ENCODE data around the gene LSAMP. TPM values are rescaled to one million over a fixed set of nuclear protein-coding genes. Genes with fewer than 3 reads are reported as not detected.

Gene LSAMP
- total and polyA plus RNA-seq, 2 donors (not counting 3 experiments of a cell fraction or from before 2014, with no cell fraction given) = not detected

DNA sequence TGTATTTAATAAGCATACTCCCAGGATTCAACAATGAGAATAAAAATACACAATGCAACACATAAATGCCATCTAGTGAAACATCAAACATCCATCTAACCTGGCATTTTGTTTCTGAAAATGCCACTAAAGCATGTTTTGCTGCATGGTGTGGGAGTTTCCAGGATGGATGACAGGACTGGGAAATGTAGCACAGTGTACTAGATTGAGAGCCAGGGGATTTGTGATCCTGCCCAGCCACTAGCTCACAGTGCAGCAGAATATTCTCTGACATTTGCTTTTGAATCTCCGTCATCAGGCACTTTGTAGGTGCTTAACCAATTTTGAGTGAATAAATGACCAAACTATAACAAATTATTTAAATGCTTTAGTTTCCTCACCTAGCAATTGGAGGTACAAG, 417.1 kb downstream of the LSAMP start:
- FAIRE-seq = no peak
- H3K27ac ChIP-seq (ENCODE audit: insufficient read depth, low read depth, low read length) = no peak overlapping the region
- CTCF ChIA-PET = no interaction called here

More for the DNA sequence above, 417.1 kb downstream of the LSAMP start:
- dilution Hi-C loops (cut with MboI; ENCODE audit: extremely low pct_ligation_motif_present, low sequenced_read_pairs) (no loop called here), intact Hi-C loops (cut with micrococcal nuclease) (no loop called here)
- Histone ChIP-seq H3K79me2 (ENCODE audit: control insufficient read depth, insufficient read depth, low read length) (no peaks in the 10 kb centered on the region), H3K4me3 (replicated peaks in 1 of 3; ENCODE audit: insufficient read depth in 1 of 3, low read depth in 1 of 3, low read length in 3 of 3) (no peak overlapping the region), H3K9ac (replicated peaks; ENCODE audit: extremely low read depth, insufficient read depth, low read length) (no peak overlapping the region), H3K27me3 (ENCODE audit: control insufficient read depth in 2 of 2, insufficient read depth in 2 of 2, low read length in 2 of 2) (no peaks in the 10 kb centered on the region), H4K20me1 (replicated peaks; ENCODE audit: control insufficient read depth, extremely low read depth, insufficient read depth, low read length) (no peaks in the 10 kb centered on the region), H3K36me3 (ENCODE audit: control insufficient read depth in 2 of 2, extremely low read depth in 1 of 2, insufficient read depth in 2 of 2, low read length in 2 of 2) (no peaks in the 10 kb centered on the region), H3K9me1 (replicated peaks; ENCODE audit: control insufficient read depth, extremely low read depth, insufficient read depth, low read length) (no peaks in the 10 kb centered on the region), H3K4me2 (ENCODE audit: insufficient read depth, low read length) (no peak overlapping the region), H3K4me1 (ENCODE audit: control insufficient read depth, extremely low read depth, insufficient read depth, low read length) (no peaks in the 10 kb centered on the region), H2AFZ (ENCODE audit: low read depth, low read length) (no peak overlapping the region), H3K9me3 (replicated peaks; ENCODE audit: control insufficient read depth, insufficient read depth, low read length) (no peaks in the 10 kb centered on the region)
- TF ChIP-seq GATA2 (IDR thresholded peaks at IDR 0.05; ENCODE audit: insufficient read depth, insufficient read length, low read depth, low read length) = no peak
- TF ChIP-seq, protein P1, sequence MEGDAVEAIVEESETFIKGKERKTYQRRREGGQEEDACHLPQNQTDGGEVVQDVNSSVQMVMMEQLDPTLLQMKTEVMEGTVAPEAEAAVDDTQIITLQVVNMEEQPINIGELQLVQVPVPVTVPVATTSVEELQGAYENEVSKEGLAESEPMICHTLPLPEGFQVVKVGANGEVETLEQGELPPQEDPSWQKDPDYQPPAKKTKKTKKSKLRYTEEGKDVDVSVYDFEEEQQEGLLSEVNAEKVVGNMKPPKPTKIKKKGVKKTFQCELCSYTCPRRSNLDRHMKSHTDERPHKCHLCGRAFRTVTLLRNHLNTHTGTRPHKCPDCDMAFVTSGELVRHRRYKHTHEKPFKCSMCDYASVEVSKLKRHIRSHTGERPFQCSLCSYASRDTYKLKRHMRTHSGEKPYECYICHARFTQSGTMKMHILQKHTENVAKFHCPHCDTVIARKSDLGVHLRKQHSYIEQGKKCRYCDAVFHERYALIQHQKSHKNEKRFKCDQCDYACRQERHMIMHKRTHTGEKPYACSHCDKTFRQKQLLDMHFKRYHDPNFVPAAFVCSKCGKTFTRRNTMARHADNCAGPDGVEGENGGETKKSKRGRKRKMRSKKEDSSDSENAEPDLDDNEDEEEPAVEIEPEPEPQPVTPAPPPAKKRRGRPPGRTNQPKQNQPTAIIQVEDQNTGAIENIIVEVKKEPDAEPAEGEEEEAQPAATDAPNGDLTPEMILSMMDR (IDR thresholded peaks at IDR 0.05; ENCODE audit: extremely low read depth in 1 of 2, insufficient read depth in 1 of 2, low read depth in 1 of 2, low read length in 2 of 2) = no peak
- TF ChIP-seq FOS (IDR thresholded peaks at IDR 0.05; ENCODE audit: borderline replicate concordance, insufficient read depth, low read length) = no peak
- TF ChIP-seq POLR2AphosphoS5 (IDR thresholded peaks at IDR 0.05; ENCODE audit: insufficient read depth, low read depth, low read length) = no peak
- no peak for TF ChIP-seq MYC (IDR thresholded peaks at IDR 0.05; ENCODE audit: low read depth, low read length)
- TF ChIP-seq JUN (IDR thresholded peaks at IDR 0.05; ENCODE audit: borderline replicate concordance, insufficient read depth, insufficient read length, low read depth) = no peak
- TF ChIP-seq, protein P2, sequence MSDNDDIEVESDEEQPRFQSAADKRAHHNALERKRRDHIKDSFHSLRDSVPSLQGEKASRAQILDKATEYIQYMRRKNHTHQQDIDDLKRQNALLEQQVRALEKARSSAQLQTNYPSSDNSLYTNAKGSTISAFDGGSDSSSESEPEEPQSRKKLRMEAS (IDR thresholded peaks at IDR 0.05; ENCODE audit: insufficient read depth, insufficient read length) = no peak
- no peak for TF ChIP-seq POLR2A (IDR thresholded peaks at IDR 0.05; ENCODE audit: low read depth, low read length)
- no peak for TF ChIP-seq EZH2 (IDR thresholded peaks at IDR 0.05; ENCODE audit: borderline replicate concordance, low read depth, low read length, severe bottlenecking)
- POLR2A ChIA-PET = no interaction called here
- no peak for DNase-seq (ENCODE audit: low read depth, low spot score)
- no TSS peak for BruUV-seq (replicated peaks)
